PC-3 (cell line): Measurements from ENCODE around the gene KLF12. TPM values are rescaled to one million over a fixed set of nuclear protein-coding genes. Genes with fewer than 3 reads are reported as not detected.

Experiments used
- ATAC-seq: fragments of 200-7000 bp; cut with Tn5 transposase; 2 replicates; pipeline ENCODE4 v1.9.1; 2020; ENCODE audit warnings: mild to moderate bottlenecking, moderate library complexity
- BruUV-seq: library from RNA; stranded (reverse); fragments of 400-500 nt; replicated peaks from 2 replicates; lab custom pipeline; 2021; lab: Mats Ljungman, UMichigan
- CTCF ChIA-PET: fragments of 300-600 bp; sonication (Branson Sonifier 250); formaldehyde crosslinking; loops from one replicate; lab custom pipeline; 2022; ENCODE audit warnings: antibody characterized with exemption; lab: Charles Lee
- POLR2A ChIA-PET: fragments of 300-600 bp; sonication (Branson Sonifier 250); formaldehyde crosslinking; loops from one replicate; lab custom pipeline; 2022; ENCODE audit warnings: antibody characterized with exemption; ENCODE audit not compliant: unreplicated experiment; lab: Charles Lee
- DNase-seq: peaks from one replicate; pipeline ENCODE4 v3.0.0-alpha.2; 2015
- H2AFZ ChIP-seq: fragments of 300-600 bp; sonication (generic); 2 replicates; pipeline ENCODE4 v1.6.0; 2016; ENCODE audit warnings: antibody characterized with exemption, low read length
- H3F3A ChIP-seq: fragments of 300-600 bp; sonication (generic); one replicate; pipeline ENCODE4 v1.6.0; 2017; ENCODE audit warnings: antibody characterized with exemption, low read length, control low read depth, mild to moderate bottlenecking; ENCODE audit not compliant: unreplicated experiment
- H3K27ac ChIP-seq: fragments of 300-600 bp; sonication (generic); 2 replicates; pipeline ENCODE4 v1.5.1; 2016; ENCODE audit warnings: mild to moderate bottlenecking, low read length
- H3K27me3 ChIP-seq: fragments of 300-600 bp; sonication (generic); 2 replicates; pipeline ENCODE4 v1.6.1; 2016; ENCODE audit warnings: low read length, mixed read lengths
- H3K36me3 ChIP-seq: fragments of 300-600 bp; sonication (generic); 2 replicates; pipeline ENCODE4 v1.6.1; 2016; ENCODE audit warnings: low read depth, mixed run types, low read length, mixed read lengths
- H3K4me1 ChIP-seq: fragments of 300-600 bp; sonication (generic); 2 replicates; pipeline ENCODE4 v1.5.1; 2016; ENCODE audit warnings: low read length; ENCODE audit not compliant: insufficient read depth
- H3K4me2 ChIP-seq: fragments of 300-600 bp; sonication (generic); 2 replicates; pipeline ENCODE4 v1.6.0; 2016; ENCODE audit warnings: low read length
- H3K4me3 ChIP-seq: fragments of 300-600 bp; sonication (generic); 2 replicates; pipeline ENCODE4 v1.5.1; 2016; ENCODE audit warnings: mild to moderate bottlenecking, low read length, mixed read lengths
- H3K79me2 ChIP-seq: fragments of 300-600 bp; sonication (generic); 2 replicates; pipeline ENCODE4 v1.6.1; 2017; ENCODE audit warnings: low read length, mixed read lengths
- H3K9ac ChIP-seq: fragments of 300-600 bp; sonication (generic); 2 replicates; pipeline ENCODE4 v1.6.0; 2016; ENCODE audit warnings: mild to moderate bottlenecking, low read length
- H3K9me2 ChIP-seq: fragments of 300-600 bp; sonication (generic); replicated peaks from 2 replicates; pipeline ENCODE4 v1.6.1; 2016; ENCODE audit warnings: mixed run types, low read length, mixed read lengths
- H3K9me3 ChIP-seq: fragments of 300-600 bp; sonication (generic); 2 replicates; pipeline ENCODE4 v1.6.1; 2016; ENCODE audit warnings: low read length, mixed read lengths
- H4K20me1 ChIP-seq: fragments of 300-600 bp; sonication (generic); 2 replicates; pipeline ENCODE4 v1.6.1; 2016; ENCODE audit warnings: low read length, mixed read lengths
- CTCF ChIP-seq: fragments of 300-600 bp; sonication (generic); conservative IDR thresholded peaks from 2 replicates; pipeline ENCODE4 v1.5.1; 2017; ENCODE audit warnings: antibody characterized with exemption, low read depth, mild to moderate bottlenecking, low read length
- EZH2 ChIP-seq: fragments of 300-600 bp; sonication (generic); IDR thresholded peaks from one replicate; pipeline ENCODE4 v1.6.1; 2017; ENCODE audit warnings: antibody characterized with exemption, mild to moderate bottlenecking, low read length; ENCODE audit not compliant: unreplicated experiment
- EZH2phosphoT487 ChIP-seq: fragments of 300-600 bp; sonication (generic); IDR thresholded peaks from 2 replicates; pipeline ENCODE4 v1.6.1; 2018; ENCODE audit warnings: mild to moderate bottlenecking, antibody characterized with exemption, low read length, borderline replicate concordance
- intact Hi-C: fragments of 100-400 bp; cut with micrococcal nuclease; formaldehyde crosslinking; loops from 2 replicates; pipeline ENCODE4 v1.9.0; 2023
- total RNA-seq: library from RNA; depleted of rRNA; stranded (reverse); fragments of >200 nt; gene quantifications from 2 replicates; pipeline ENCODE4 v1.2.3, GENCODE V29; 2014

Gene KLF12
- total RNA-seq, 1 experiment from 2014 or later = 6.4 TPM

GRCh38 chr13:74142257-74142656, 8.1 kb upstream of the KLF12 start:
- no peaks in the 10 kb centered on the region for H3K27me3 ChIP-seq
- no peak overlapping the region for H2AFZ ChIP-seq
- no peaks in the 10 kb centered on the region for H3K9me3 ChIP-seq
- POLR2A ChIA-PET = no interaction called here
- no peak overlapping the region for H3K4me3 ChIP-seq
- DNase-seq (no peak), ATAC-seq (no peak)
- no peak overlapping the region for H3K27ac ChIP-seq
- no peaks in the 10 kb centered on the region for H3K9me2 ChIP-seq
- H3K36me3 ChIP-seq = no peaks in the 10 kb centered on the region
- BruUV-seq = no TSS peak
- CTCF ChIA-PET = no interaction called here
- no peak overlapping the region for H3K9ac ChIP-seq
- H4K20me1 ChIP-seq = no peaks in the 10 kb centered on the region
- H3K79me2 ChIP-seq = no peaks in the 10 kb centered on the region
- intact Hi-C loops = no loop called here
- no peaks in the 10 kb centered on the region for H3K4me1 ChIP-seq
- TF ChIP-seq EZH2 (no peak), CTCF (no peak), EZH2phosphoT487 (no peak)
- no peak overlapping the region for H3K4me2 ChIP-seq
- no peaks in the 10 kb centered on the region for H3F3A ChIP-seq

GRCh38 chr13:74138241-74138640, 4.0 kb upstream of the KLF12 start:
- Histone ChIP-seq H3K4me3 (no peak overlapping the region), H2AFZ (no peak overlapping the region), H3K36me3 (no peaks in the 10 kb centered on the region), H3K27me3 (no peaks in the 10 kb centered on the region), H3K9me2 (no peaks in the 10 kb centered on the region), H3K4me2 (no peak overlapping the region), H3K9ac (no peak overlapping the region), H3K27ac (no peak overlapping the region), H3K9me3 (no peaks in the 10 kb centered on the region), H3F3A (no peaks in the 10 kb centered on the region), H3K4me1 (peaks cover 8% of the 10 kb centered on the region; the same call in 1 of the 2 replicates), H3K79me2 (peaks cover 6% of the 10 kb centered on the region), H4K20me1 (no peaks in the 10 kb centered on the region)
- POLR2A ChIA-PET = no interaction called here
- TF ChIP-seq EZH2phosphoT487 (no peak), CTCF (no peak), EZH2 (no peak)
- CTCF ChIA-PET = no interaction called here
- no peak for ATAC-seq
- DNase-seq = no peak
- intact Hi-C loops = loop anchor here (5.0 to 10.0 kb wide), 3 partner anchors 104 to 383 kb away; no protein-coding TSS in a partner anchor
- BruUV-seq = no TSS peak

GRCh38 chr13:74136084-74136658, 2.0 kb upstream of the KLF12 start:
- H3K9me2 ChIP-seq = no peaks in the 10 kb centered on the region
- H3F3A ChIP-seq = no peaks in the 10 kb centered on the region
- peak; percentile 18 for DNase-seq
- intact Hi-C loops = loop anchor here (1.0 to 10.0 kb wide), 4 partner anchors 106 to 381 kb away; no protein-coding TSS in a partner anchor
- TF ChIP-seq EZH2 = no peak
- TF ChIP-seq CTCF = no peak
- TF ChIP-seq EZH2phosphoT487 = no peak
- H2AFZ ChIP-seq = peak overlapping the region; percentile 98
- H3K4me3 ChIP-seq = peak overlapping the region; percentile 98
- BruUV-seq = TSS peak; percentile 74
- H3K27me3 ChIP-seq = no peaks in the 10 kb centered on the region
- H3K4me2 ChIP-seq = peak overlapping the region; percentile 100
- H3K9me3 ChIP-seq = no peaks in the 10 kb centered on the region
- ChIA-PET CTCF (interaction anchor here (1.2 kb wide), 1 partner anchor 151 kb away, joined by 9 read pairs; no protein-coding TSS in a partner anchor), POLR2A (no interaction called here)
- no peaks in the 10 kb centered on the region for H3K36me3 ChIP-seq
- H3K4me1 ChIP-seq = peaks cover 19% of the 10 kb centered on the region
- peak overlapping the region; percentile 71 for H3K27ac ChIP-seq
- ATAC-seq = no peak
- peak overlapping the region; percentile 89 for H3K9ac ChIP-seq
- no peaks in the 10 kb centered on the region; the same call in 1 of the 2 replicates for H4K20me1 ChIP-seq
- peaks cover 27% of the 10 kb centered on the region for H3K79me2 ChIP-seq
